ENCODE data around the gene SHROOM3.
A peak's percentile ranks its signal among the peaks of the same experiment; 100 is the strongest.

The SHROOM3 gene

DNA sequence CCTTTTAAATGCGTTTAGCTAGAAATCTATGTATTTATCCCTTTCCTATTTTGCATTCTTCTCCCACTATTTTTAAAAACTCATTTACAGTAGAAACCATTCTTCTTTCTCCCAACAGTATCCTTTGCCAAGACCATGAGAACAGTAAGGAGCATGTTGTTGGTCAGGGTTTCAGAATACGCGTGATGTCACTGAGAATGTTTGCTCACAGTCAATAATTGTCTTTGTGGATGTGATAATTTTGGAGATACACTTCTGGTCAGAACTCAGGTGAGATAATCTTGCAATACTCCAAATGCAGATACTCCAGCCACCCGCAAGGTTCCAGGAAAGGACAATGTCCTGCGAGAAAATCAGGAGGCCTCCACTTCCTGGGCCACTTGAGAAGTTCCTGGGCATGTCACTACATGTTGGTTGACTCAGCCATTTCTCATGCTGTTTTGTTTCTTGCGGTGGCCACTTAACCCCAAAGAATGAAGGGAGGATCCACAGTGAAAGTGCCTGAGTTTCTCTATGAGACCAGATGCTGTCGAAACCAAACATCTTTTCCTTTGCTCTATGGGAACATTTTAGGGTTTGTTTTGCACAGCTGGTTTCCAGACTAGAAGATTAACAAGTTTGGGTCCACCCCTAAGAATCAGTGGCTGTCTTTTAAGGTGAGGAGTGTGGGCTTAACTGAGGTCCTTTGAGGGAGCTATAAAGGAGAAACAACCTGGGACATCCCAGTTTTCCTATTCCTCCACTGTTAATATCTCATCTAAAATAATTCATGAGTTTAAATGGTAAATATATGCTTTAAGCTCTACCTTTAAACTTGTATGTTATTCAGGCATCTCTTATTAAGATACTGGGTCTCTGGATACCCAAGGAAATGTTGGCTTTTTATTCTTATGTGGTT, 346.9 kb downstream of the SHROOM3 start:
- DNase-seq (ENCODE audit: low spot score), result no peak

DNA sequence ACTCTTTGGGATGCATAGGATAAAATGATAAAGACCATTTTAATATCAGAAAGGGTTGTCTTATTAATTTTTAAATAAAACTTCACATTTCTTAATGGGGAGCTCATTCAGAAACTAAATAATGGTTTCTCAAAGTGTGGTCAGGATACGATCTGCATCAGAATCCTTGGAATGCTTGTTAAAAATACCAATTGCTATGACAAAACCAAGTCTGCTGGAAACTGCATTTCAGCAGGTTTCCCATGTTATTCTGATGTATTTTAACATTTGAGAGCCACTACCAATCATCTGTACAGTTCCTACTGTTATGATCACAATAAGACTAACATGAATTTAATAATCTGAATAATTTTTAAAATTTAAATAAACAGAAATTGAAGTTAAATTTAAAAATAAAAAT, 347.8 kb downstream of the SHROOM3 start:
- no peak for DNase-seq (ENCODE audit: low spot score)

DNA sequence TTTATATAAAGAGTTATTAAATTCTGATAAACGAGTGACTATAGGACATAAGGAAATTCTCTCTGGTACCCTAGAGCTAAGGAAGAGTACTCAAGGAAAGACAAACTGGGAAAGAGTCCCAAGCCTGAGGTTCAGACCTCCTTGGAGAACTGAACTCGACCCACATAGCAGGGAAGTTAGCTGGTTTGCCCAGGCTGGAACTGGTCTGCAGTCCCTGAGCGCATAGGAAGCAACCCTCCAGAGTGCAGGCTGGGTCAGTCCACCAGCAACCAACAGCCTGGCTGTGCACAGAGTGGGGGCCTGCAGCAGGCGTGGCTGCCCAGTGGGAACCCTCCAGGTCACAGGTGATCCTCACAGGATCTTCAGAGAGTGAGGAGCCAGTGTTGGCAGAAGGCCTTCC, 348.8 kb downstream of the SHROOM3 start:
- DNase-seq (ENCODE audit: low spot score), result no peak

DNA sequence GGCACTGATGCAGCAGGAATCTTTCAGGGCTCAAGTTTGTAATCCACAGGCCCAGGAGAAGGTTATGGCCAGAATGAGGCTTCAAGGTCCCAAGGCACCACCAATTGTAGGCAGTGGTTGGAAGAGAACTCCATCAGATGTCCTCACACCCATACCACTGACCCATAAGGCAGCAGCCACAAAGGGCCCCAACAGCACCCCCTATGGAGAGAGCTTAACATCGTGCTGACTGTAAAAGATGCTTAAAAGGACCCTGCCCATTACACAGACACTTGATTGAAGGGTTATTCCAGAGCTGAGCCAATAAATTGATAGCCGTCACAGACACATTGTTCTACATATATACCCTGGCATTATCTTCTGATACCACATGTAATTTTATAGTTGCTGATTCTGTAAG, 349.2 kb downstream of the SHROOM3 start:
- no peak for DNase-seq (ENCODE audit: low spot score)

DNA sequence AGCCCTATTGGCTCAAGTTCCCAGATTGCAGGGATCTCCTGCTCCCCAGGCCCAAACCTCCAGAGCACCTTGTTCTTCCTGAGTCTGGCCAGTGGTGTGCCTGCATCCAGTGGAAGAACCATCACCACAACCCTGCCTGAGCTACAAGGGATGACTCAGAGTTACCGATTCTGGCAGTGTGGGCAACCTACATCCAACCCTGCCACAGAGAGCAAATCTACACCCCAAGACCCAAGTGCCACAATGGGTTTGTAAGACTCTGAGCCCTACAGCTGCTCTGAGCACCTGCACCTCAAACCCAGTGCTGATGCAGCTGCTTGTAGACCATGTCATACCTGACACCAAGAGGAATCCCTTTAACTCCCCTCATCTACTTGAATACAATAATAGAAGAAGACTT, 352.9 kb downstream of the SHROOM3 start:
- DNase-seq (ENCODE audit: low spot score), result no peak

DNA sequence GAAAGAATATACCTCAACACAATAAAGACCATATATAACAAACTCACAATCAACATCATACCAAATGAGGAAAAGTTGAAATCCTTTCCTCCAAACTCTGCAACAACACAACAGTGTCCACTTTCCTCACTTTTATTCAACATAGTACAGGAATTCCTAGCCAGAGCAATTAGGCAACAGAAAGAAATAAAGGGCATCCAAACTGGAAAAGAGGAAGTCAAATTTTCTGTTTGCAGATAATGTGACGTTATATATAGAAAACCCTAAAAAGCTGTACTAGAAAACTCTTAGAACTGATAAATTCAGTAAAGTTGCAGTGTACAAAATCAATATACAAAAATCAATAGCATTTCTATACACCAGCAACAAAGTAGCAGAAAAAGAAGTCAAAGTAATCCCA, 355.3 kb downstream of the SHROOM3 start:
- no peak for DNase-seq (ENCODE audit: low spot score)

DNA sequence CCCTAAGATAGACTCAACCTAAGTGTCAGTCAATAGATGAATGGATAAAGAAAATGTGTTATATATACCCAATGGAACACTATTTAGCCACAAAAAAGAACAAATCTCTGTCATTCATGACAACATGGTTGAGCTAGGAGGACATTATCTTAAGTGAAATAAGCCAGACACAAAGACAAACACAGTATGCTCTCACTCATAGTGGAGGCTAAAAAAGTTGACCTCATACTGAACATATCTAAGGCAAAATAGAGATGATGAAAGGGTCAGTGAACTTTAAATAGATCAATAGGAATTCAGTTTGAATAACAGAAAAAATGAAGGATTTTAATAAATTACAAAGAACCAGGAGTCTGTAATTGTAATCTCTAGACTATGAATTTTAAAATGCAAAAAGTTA, 356.4 kb downstream of the SHROOM3 start:
- no peak for DNase-seq (ENCODE audit: low spot score)

DNA sequence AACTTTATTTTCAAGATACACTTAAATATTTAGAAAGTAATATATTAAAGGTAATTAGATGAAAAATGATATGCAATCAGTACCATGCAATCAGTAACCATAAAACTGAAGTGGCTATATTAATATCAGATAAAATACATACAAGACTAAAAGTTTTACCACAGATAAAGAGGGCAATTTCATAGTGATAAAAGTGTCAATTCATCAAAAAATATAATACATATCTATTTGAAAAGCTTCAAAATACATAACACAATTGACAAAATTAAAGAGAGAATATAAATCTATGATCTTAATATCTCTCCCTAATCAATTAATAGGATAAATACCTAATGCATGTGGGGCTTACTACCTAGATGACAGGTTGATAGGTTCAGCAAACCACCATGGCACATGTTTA, 357.4 kb downstream of the SHROOM3 start:
- no peak for DNase-seq (ENCODE audit: low spot score)

DNA sequence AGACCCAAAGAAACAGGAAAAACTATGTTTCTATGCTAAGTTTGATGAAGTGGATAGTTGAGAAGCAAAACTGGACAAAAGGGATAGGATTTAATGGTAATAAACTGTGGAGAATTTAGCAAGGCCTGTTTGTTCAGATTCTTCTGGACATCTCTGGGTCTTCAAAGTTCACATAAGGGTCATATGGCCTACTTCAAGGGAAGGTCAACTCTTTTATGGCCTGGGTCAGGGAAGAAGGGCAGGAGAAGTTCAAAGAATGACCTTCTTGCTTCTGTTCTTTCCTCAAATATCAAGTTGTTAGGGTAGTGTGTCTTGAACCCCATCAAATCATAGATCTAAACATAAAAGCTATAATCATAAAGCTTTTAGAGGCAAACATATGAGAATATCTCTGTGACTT, 360.2 kb downstream of the SHROOM3 start:
- DNase-seq (ENCODE audit: low spot score), result no peak

DNA sequence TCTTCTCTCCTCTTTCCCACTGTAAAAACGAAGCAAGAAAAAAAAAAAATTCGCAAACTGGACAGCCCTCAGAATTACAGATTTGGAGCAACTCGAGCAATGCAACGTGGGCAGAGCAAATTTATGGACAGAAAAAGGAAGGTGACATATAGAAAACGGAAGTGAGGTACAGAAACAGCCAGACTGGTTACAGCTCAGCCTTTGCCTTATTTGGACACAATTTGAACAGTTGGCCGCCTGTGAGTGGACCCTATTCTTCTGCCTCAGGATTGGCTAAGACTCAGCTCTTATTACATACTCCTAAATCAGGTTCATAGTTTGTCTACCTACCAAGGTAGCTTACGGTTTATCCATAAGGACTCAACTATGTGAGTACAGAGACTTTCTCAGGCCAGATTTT, 364.1 kb downstream of the SHROOM3 start:
- no peak for DNase-seq (ENCODE audit: low spot score)

DNA sequence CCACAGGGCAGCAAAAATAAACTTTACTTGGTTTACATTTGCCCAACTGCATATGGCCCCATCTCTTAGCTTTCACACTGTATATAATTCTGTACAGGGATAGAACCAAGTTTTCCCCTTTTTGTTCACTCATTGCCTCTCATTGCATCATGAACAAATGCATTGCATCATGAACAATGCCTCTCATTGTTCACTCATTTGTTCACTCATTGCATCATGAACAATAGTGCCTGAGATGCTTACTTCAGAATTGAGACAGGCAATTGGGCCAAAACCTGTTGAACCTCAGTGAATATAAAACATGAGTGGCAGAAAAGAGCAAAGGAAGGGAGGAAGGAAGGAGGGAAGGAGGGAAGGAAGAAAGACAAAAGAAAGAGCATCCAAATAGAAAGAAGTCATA, 364.7 kb downstream of the SHROOM3 start:
- no peak for DNase-seq (ENCODE audit: low spot score)

DNA sequence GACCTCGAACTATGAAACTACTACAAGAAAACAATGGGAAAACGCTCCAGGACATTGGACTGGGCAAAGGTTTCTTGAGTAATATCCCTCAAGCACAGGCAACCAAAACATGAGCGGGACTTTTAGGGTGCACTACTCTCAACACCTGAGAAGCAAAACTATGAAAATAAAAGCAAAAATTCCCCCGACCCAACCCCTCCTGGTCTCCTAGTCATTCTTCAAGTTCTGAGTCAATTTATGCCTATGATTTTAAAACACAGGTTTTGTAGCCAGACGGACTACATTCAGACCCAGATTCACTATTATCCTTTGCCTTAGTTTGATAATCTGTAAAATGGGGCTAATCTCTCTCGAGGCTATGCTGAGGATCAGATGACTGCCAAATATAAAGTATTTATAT, 365.9 kb downstream of the SHROOM3 start:
- DNase-seq (ENCODE audit: low spot score), result peak; percentile 9

DNA sequence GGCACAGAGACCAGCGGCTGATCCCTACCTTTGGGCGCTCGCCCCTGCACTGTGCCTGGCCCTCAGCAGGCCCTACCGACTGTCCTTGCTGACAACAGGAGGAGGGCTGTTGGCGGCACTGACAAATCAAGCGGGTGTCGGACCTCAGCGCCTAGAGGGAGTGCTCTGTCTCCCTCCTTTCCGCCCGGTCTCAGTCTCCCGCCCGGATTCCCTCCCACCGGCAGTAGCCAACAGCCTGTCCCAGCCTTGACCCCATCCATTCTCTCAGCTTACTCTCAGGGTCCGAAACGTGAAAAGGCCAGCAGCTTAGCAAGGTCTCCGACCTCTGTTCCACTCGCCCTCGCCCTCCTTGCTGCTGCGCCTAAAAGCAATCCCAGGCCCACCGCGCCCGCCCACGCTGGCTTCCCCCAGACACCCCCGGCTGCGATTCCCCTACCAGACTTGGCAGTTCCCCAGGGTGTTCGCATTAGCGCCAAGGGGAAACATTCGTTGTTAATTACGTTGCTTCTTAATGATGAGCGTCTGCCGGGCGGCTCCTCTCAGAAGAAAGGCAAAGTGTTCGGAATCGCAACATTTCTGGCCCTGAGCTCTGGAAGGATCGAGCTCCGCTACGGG, 366.7 kb downstream of the SHROOM3 start:
- DNase-seq (ENCODE audit: low spot score), result no peak

DNA sequence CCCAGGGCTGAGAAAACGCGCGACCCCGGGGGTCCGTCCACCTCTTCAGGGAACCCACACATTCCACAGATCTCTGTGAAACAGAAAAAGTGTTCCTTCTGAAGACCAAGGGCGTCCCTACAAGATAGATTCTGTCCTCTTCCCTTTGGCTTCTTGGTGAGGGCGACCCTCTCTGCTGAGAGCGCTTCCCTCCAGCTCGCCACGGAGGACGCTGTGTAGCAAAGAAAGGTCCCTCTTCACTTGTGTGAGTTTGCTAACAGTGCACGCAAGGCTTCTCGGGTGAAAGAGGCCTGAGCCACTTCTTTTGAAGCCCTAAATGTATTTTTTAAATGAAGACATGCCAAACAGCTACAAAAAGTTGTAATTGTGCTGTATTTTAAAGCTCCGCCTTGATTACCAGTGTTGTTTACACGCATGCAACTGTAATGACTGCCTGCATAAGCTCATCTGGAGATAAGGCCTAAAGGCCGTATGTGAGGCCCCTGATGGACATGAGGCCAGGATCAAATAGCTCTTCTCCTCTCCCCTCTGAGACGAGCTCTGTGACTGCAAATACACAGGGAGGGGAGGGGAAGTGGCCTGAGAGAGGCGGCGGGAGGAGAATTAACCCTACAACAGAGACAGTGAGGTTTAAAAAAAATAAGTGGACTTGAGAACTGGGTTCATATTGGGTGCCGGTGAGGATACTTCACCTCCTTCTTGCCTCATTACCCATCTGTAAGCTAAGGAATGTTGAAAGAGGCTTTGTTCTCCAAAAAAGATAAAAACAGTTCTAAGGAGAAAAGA, 367.4 kb downstream of the SHROOM3 start:
- DNase-seq (ENCODE audit: low spot score), result no peak

DNA sequence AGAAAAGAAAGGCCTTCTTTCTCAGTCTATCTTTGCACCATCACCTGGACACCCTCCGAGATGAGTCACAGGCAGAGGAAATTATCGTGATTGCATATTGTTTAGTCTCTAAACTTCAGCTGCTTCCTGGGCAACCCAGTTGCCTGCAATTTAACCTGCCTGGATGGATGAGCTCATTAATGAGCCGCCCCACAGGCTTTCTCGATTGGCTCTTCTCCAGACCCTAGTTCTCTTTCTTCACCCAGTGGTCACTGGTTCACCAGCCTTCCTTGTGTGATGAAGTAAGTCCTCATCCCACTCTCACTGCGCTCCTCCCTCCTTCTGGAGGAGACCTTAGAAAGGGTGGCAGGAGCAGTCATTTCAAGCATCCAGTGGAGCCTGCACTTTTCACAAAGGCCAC, 368.5 kb downstream of the SHROOM3 start:
- peak; percentile 9 for DNase-seq (ENCODE audit: low spot score)

DNA sequence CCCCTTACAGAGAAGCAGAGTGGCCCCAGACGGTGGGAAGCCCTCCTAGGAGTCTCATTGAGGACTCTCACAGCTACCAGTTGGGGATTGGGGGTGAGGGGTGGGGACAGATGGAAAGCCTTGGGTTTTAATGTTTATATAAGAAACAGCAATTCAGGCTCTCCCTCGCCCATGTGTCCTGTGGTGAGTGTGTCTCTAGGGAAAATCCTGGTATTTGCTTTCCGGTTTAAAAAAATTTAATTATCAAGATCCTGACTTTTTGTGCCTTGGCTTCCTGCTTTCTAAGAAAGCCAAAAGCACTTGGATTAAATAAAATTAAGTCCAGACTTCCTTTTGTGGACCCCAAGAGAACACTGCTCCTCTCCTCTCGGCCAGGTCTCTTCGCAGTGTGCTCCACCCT, 369.1 kb downstream of the SHROOM3 start:
- DNase-seq (ENCODE audit: low spot score), result no peak

DNA sequence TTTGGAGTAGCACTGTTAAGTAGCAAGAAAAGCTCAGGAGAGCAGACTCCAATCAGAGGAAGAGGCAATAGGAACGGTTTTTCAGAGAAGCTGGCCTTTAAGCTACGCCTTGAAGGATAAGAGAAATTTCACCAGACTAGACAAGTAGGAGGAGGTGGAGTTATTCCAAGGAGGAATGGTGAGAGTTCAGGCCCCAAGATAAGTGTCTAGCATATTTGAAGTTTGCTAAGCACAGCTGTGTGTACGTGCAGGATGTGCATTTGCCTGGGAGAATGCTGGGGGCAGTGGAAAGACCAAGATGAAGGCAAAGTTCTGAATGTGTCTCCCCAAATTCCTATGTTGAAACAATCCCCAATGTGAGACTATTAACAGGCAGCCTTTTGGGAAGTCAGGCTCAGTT, 371.3 kb downstream of the SHROOM3 start:
- no peak for DNase-seq (ENCODE audit: low spot score)

DNA sequence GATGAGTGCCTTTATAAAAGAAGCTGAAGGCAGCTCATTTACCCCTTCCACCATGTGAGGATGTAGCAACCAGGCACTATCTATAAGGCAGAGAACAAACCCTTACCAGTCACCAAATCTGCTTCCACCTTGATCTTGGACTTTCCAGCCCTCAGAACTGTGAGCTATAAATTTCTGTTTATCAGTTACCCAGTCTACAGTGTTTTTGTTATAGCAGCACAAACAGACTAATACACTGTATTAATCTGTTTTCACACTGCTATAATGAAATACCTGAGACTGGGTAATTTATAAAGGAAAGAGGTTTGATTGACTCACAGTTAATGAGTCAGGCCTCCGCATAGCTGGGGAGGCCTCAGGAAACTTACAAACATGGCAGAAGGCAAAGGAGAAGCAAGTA, 371.7 kb downstream of the SHROOM3 start:
- no peak for DNase-seq (ENCODE audit: low spot score)

DNA sequence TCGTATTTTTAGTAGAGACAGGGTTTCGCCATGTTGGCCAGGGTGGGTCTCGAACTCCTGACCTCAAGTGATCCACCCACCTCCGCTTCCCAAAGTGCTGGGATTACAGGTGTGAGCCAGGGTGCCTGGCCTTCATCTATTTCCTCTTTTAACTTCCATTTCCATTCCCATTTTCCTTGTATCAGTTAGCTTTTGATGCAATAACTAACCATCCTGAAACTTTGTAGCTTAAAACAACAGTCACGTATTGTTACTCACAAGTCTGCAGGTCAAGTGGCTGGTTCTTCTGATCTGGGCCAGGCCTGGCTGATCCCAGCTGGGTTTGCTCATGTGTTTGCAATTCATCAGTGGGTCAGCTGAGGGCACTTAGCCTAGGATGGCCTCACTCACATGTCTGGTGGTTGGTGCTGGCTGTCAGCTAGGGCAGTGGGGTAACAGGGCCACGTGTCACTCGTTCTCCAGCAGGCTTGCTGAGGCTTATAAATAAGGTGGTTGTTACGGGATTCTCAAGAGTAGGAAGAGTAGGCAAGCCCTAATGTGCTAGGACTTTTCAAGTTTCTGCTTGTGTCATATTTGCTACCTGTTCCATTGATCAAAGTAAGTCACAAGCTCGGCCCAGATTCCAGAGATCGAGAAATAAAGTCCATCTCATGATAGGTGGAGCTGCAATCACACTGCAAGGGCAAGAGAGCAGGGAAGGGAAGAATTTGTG, 374.7 kb downstream of the SHROOM3 start:
- no peak for DNase-seq (ENCODE audit: low spot score)

DNA sequence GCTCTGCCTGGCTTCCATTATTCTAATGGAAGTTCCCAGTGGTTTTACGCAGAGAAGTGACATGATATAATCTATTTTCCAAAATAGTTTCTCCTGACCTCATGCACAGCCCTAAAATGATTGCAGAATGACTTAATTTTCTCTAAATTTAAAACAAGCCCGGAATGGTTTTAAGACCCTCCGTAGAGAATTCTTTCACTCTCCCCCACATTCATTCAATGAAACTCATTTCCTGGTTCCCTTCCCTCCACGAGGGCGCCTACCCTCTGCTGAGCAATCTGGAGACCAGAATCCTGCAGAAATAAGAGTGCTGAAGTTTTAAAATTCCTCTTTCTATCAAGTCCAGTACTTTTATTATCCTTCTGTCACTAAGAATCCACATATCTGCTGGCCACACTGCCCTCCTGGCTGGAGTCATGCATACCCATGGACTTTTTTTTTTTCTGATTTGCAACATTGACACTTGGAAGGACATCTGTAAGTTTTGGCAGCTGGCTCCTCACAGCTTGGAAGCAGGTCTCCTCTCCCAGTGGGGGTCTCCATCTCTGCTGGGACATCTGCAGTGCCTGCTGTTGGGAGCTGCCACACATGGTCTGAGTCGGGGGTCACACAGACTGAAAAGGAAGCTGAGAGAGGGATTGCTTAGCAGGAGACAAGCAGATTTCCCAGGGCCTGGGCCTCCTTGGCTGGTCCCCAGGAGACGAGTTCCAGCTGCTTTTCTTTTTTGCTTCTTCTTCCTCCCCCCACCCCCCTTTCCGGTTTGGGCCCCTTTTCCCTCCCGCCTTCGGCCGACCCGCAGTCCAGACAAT, 376.8 kb downstream of the SHROOM3 start:
- DNase-seq (ENCODE audit: low spot score), result no peak

DNA sequence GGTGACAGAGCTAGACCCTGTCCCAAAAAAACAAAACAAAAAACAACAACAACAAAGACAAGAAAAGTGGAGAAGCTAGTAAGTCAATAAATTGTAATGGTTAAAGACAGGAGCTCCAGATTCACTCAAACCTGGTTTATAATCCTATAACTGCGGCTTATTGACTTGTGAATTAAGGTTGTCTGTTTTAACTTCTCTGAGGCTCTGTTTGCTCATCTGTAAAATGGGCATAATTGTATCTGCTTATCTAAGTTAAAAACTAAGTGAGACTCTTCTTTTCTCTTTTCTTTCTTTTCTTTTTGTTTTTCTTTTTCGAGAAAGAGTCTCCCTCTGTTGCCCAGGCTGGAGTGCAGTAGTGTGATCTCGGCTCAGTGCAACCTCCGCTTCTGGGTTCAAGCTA, 378.0 kb downstream of the SHROOM3 start:
- no peak for DNase-seq (ENCODE audit: low spot score)

DNA sequence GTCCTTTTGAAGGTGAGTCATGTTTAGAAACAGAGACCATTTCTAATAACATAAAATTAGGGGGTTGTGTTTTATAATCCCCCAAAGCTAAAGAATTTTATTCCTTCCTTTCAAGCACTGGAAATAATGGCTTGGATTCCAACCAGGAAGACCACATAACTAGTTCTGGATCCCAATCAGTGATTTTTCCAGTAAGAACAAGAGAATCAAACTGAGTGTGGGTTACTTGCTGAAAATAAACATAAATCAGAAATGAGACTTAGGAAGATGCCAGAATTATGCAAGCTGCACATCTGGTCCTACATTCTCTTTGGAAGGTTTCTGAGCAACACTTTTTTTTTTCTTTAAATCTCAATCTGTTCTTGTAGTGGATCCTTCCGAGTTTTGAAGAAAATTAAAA, 386.6 kb downstream of the SHROOM3 start:
- no peak for DNase-seq (ENCODE audit: low spot score)

Data from activated CD4-positive, alpha-beta T cell treated with anti-CD3 and anti-CD28 coated beads, Interleukin-2, Interleukin-4, amounts not matched to agents 100 ng/mL and 50 ng/mL, durations not matched to agents 16 hours and 8 hours (primary cell).